Measurements from ENCODE around the gene NECAB3.

Gene NECAB3

DNA sequence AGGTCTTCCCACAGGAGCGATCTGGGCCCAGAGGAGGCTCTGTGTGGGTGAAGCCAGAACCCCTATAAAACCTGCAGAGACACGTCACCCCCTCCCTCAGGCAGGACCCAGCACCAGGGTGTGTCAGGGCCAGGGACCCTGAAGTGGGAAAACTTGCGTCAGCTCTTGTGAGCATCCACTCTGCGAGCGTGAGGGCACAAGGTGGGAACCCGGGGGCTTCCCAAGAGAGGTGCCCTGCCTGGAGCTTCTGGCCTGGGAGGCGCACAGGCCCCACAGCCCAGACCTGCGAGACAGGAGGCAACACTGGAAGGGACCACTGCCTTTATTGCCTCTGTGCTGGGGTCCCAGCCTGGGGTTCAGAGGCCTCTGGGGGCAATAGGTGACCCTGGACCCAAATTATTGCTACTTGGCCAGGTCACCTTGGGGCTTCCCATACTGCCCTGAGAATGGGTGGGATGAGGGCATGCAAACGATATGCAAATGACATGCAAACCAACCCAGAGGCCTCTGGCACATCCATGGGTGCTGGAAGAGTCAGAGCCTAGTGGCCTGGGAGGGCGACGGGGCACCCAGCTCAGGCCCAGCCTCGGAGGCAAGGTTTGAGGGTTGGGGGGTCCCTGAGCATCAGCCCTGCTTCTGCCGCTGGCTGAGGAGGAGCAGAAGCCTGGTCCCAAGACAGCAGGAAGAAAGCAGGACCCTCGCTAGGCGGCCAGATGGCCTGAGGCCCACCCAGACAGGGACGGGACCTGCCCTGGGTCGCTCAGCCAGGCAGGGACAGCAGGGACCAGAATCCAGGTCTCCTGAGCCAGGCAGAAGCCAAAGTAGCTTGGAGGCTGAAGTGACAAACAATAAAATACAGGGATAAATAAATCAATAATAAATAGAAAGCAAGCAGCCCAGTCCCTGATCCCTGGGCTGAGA, 17.2 kb downstream of the NECAB3 start:
- TF ChIP-seq, protein P1, sequence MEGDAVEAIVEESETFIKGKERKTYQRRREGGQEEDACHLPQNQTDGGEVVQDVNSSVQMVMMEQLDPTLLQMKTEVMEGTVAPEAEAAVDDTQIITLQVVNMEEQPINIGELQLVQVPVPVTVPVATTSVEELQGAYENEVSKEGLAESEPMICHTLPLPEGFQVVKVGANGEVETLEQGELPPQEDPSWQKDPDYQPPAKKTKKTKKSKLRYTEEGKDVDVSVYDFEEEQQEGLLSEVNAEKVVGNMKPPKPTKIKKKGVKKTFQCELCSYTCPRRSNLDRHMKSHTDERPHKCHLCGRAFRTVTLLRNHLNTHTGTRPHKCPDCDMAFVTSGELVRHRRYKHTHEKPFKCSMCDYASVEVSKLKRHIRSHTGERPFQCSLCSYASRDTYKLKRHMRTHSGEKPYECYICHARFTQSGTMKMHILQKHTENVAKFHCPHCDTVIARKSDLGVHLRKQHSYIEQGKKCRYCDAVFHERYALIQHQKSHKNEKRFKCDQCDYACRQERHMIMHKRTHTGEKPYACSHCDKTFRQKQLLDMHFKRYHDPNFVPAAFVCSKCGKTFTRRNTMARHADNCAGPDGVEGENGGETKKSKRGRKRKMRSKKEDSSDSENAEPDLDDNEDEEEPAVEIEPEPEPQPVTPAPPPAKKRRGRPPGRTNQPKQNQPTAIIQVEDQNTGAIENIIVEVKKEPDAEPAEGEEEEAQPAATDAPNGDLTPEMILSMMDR (IDR thresholded peaks at IDR 0.05; ENCODE audit: low read length, missing control alignments): no peak
- no peak for DNase-seq (ENCODE audit: low read depth)
- H3K4me3 ChIP-seq (replicated peaks; ENCODE audit: low read depth, low read length): no peak overlapping the region

DNA sequence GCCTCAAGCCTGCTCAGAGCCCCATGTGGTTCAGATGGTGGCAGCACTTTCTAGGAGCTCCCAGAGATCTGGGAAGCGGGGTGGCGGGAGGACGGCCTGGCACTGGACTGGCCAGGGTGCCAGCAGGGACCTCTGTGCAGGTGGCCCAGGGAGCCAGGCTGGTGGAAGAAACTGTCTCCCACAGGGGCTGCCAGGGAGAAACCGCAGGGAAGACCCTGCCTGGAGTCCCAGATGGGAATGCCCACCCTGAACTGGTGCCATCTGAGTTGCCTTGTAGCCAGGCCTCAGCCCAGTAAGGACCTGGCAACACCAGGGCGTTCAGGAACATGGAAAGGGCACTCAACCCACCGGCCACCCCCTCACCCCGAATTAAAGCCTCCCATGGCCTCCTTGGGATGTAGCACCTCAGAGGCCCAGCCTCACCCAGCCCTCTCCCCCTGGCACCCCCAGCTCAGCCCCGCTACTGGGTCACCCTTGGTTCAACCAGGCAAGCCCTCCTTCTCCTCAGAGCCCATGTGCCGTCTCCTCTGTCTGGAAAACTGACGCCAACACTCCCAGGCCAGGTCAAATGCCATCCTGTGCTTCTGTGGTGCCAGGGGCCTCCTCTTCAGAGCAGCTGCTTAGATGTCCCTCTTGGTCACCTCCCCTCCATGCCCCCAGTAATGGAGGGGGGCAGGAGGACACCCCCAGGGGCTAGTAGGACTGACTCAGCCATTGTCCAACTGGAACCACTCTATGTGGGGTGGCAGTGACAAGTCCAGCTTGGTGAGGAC, 18.0 kb downstream of the NECAB3 start:
- no peak for DNase-seq (ENCODE audit: low read depth)
- no peak overlapping the region for H3K4me3 ChIP-seq (replicated peaks; ENCODE audit: low read depth, low read length)
- TF ChIP-seq, protein P1 (IDR thresholded peaks at IDR 0.05; ENCODE audit: low read length, missing control alignments): no peak

DNA sequence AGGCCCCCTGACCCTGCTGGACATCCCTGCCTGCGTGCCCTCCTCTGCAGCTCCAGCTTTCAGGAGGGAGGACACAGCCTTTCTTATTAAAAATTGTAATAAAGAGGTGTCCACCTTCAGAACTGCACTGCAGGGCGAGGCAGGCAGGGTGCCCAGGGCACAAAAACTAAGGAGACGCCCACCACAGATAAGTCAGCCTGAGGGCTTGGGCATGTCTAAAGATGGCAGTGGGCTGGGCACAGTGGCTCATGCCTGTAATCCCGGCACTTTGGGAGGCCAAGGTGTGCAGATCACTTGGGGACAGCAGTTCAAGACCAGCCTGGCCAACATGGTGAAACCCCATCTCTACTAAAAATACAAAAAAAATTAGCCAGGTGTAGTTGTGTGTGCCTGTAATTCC, 19.1 kb downstream of the NECAB3 start:
- TF ChIP-seq, protein P1 (IDR thresholded peaks at IDR 0.05; ENCODE audit: low read length, missing control alignments): no peak
- H3K4me3 ChIP-seq (replicated peaks; ENCODE audit: low read depth, low read length): no peak overlapping the region
- no peak for DNase-seq (ENCODE audit: low read depth)

DNA sequence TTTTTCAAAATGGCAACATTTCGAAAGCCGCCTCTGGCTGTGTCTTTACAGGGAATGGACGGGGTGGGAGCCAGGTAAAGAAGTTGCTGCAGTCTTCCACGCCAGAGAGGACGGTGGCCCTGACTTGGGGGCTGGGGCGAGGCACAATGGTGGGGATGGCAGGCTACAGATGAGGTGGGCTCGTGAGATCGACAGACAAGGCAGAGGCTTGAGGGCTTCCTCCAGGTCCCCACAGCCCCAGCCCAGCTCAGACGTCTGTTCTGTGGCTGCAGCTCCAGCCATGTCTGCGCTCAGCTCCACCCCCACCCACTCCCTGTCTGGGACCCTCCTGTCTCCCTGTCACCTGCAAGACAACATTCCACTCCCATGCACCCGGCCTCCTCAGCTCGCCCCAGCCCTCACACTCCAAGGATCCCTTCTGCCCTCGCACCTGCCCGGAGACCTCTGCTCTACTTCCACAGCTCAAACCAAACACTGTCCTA, 19.5 kb downstream of the NECAB3 start:
- H3K4me3 ChIP-seq (replicated peaks; ENCODE audit: low read depth, low read length): no peak overlapping the region
- TF ChIP-seq, protein P1 (IDR thresholded peaks at IDR 0.05; ENCODE audit: low read length, missing control alignments): no peak
- no peak for DNase-seq (ENCODE audit: low read depth)

DNA sequence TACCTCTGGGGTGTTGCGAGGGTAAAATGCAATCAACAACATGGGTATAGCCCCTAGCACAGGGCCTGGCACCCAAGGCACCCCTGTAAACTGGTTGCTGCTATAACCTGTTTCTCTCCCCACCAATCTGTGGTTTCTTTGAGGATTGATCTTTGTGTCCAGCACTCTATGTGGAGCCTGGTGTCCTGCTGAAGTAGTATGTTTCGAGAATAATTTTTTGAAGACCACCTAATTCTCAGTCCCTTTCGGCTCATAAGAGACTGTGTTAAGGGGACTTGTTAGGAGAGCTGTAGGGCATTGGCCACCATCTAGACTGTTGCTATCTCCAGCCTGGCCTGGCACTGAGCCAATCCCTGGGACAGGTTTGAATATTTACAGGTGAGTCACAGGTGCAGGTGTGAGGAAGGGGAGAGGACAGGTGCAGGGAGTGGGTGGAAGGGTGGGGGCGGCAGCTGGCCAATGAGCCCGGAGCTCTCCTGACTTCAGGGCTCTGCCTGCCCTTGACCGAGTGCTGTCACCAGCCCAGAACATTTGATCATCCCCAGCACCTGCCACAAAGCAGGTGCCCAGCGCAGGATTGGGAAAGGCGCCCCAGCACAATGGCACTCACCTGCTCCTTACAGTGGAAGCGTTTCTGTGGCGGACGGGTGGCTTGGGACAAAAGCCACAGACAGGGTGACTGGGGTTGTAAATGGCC, 20.2 kb downstream of the NECAB3 start:
- no peak overlapping the region for H3K4me3 ChIP-seq (replicated peaks; ENCODE audit: low read depth, low read length)
- DNase-seq (ENCODE audit: low read depth): no peak
- TF ChIP-seq, protein P1 (IDR thresholded peaks at IDR 0.05; ENCODE audit: low read length, missing control alignments): no peak

DNA sequence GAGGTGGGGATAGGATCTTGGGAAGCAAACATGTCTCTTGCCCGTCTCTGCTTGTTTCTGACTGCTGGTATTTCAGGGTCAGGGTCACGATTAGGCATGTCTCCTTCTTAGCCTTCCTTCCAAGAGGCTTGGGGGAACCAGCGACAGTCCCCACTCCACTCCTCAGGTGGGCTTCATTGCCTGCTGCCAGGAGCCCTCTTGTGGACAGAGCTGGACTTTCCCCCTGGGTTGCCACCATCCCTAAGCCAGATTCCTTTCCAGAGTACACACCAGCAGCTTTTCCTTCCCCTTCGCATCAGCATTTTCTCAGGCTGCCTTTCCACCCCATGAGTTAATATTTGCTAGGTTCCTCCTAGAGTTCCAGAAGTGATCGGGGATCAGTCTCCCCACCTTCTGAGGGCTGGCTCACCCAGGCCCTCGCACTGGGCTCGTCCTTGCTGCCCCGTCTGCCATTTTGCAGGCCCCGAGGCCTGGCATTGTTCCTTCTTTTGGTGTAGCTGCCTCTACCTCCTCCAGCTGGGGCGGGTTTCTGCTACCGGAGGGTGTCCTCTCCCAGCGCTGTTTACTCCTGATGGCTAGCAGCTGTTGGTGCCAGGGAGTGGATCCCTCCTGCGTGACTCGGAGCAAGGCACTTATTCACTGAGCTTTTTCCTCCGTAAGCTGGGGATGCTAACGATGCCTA, 20.9 kb downstream of the NECAB3 start:
- no peak overlapping the region for H3K4me3 ChIP-seq (replicated peaks; ENCODE audit: low read depth, low read length)
- DNase-seq (ENCODE audit: low read depth): peak; percentile 75
- TF ChIP-seq, protein P1 (IDR thresholded peaks at IDR 0.05; ENCODE audit: low read length, missing control alignments): peak; percentile 97

All from fibroblast of pulmonary artery (primary cell).